ENCODE results near the gene STK32B.

STK32B gene

GRCh38 chr4:5474756-5475155 is 423.5 kb downstream of the STK32B start:
- no peaks in the 10 kb centered on the region for H3K36me3 ChIP-seq (ENCODE audit: control insufficient read depth, insufficient read depth, low read length)
- H3K27ac ChIP-seq (ENCODE audit: insufficient read depth, low read depth, low read length, poor library complexity, severe bottlenecking), result no peak overlapping the region
- 92 to 93% methylated on average over 9 of the region's 9 CpGs for WGBS, 2 experiments
- no peaks in the 10 kb centered on the region for H3K27me3 ChIP-seq (ENCODE audit: control insufficient read depth, insufficient read depth, low read length, poor library complexity, severe bottlenecking)
- H3K4me3 ChIP-seq (ENCODE audit: insufficient read depth, low read depth, low read length), result no peak overlapping the region
- H3K9me3 ChIP-seq (ENCODE audit: control insufficient read depth, low read length), result no peaks in the 10 kb centered on the region
- H3K4me1 ChIP-seq (ENCODE audit: control insufficient read depth, insufficient read depth, low read length), result no peaks in the 10 kb centered on the region

- H3K4me3 ChIP-seq (ENCODE audit: insufficient read depth, low read depth, low read length), result no peak overlapping the region
- H3K27ac ChIP-seq (ENCODE audit: insufficient read depth, low read depth, low read length, poor library complexity, severe bottlenecking), result no peak overlapping the region
- 88 to 92% methylated on average over 8 of the region's 8 CpGs for WGBS, 2 experiments
- H3K4me1 ChIP-seq (ENCODE audit: control insufficient read depth, insufficient read depth, low read length), result no peaks in the 10 kb centered on the region
- no peaks in the 10 kb centered on the region for H3K9me3 ChIP-seq (ENCODE audit: control insufficient read depth, low read length)
- H3K36me3 ChIP-seq (ENCODE audit: control insufficient read depth, insufficient read depth, low read length), result no peaks in the 10 kb centered on the region
- no peaks in the 10 kb centered on the region for H3K27me3 ChIP-seq (ENCODE audit: control insufficient read depth, insufficient read depth, low read length, poor library complexity, severe bottlenecking)
Measured at GRCh38 chr4:5477613-5478012, 426.3 kb downstream of the STK32B start.

- no peaks in the 10 kb centered on the region for H3K27me3 ChIP-seq (ENCODE audit: control insufficient read depth, insufficient read depth, low read length, poor library complexity, severe bottlenecking)
- no peaks in the 10 kb centered on the region for H3K9me3 ChIP-seq (ENCODE audit: control insufficient read depth, low read length)
- no peaks in the 10 kb centered on the region for H3K36me3 ChIP-seq (ENCODE audit: control insufficient read depth, insufficient read depth, low read length)
- no peaks in the 10 kb centered on the region for H3K4me1 ChIP-seq (ENCODE audit: control insufficient read depth, insufficient read depth, low read length)
- no peak overlapping the region for H3K4me3 ChIP-seq (ENCODE audit: insufficient read depth, low read depth, low read length)
- no peak overlapping the region for H3K27ac ChIP-seq (ENCODE audit: insufficient read depth, low read depth, low read length, poor library complexity, severe bottlenecking)
- 53% methylated on average over 4 of the region's 4 CpGs for WGBS, 2 experiments
Measured at GRCh38 chr4:5478169-5478568, 426.9 kb downstream of the STK32B start.

- no peaks in the 10 kb centered on the region for H3K4me1 ChIP-seq (ENCODE audit: control insufficient read depth, insufficient read depth, low read length)
- H3K27ac ChIP-seq (ENCODE audit: insufficient read depth, low read depth, low read length, poor library complexity, severe bottlenecking), result no peak overlapping the region
- H3K9me3 ChIP-seq (ENCODE audit: control insufficient read depth, low read length), result no peaks in the 10 kb centered on the region
- no peaks in the 10 kb centered on the region for H3K36me3 ChIP-seq (ENCODE audit: control insufficient read depth, insufficient read depth, low read length)
- no peaks in the 10 kb centered on the region for H3K27me3 ChIP-seq (ENCODE audit: control insufficient read depth, insufficient read depth, low read length, poor library complexity, severe bottlenecking)
- WGBS, 2 experiments, result 94 to 95% methylated on average over 6 of the region's 6 CpGs
- H3K4me3 ChIP-seq (ENCODE audit: insufficient read depth, low read depth, low read length), result no peak overlapping the region
Measured at GRCh38 chr4:5478697-5479096, 427.4 kb downstream of the STK32B start.

GRCh38 chr4:5479518-5480060 is 428.3 kb downstream of the STK32B start:
- Histone ChIP-seq H3K36me3 (ENCODE audit: control insufficient read depth, insufficient read depth, low read length) (no peaks in the 10 kb centered on the region), H3K4me1 (ENCODE audit: control insufficient read depth, insufficient read depth, low read length) (no peaks in the 10 kb centered on the region), H3K27ac (ENCODE audit: insufficient read depth, low read depth, low read length, poor library complexity, severe bottlenecking) (no peak overlapping the region), H3K9me3 (ENCODE audit: control insufficient read depth, low read length) (no peaks in the 10 kb centered on the region), H3K27me3 (ENCODE audit: control insufficient read depth, insufficient read depth, low read length, poor library complexity, severe bottlenecking) (no peaks in the 10 kb centered on the region), H3K4me3 (ENCODE audit: insufficient read depth, low read depth, low read length) (no peak overlapping the region)
- 92 to 95% methylated on average over 4 of the region's 4 CpGs for WGBS, 2 experiments

- no peak overlapping the region for H3K27ac ChIP-seq (ENCODE audit: insufficient read depth, low read depth, low read length, poor library complexity, severe bottlenecking)
- no peaks in the 10 kb centered on the region for H3K36me3 ChIP-seq (ENCODE audit: control insufficient read depth, insufficient read depth, low read length)
- no peaks in the 10 kb centered on the region for H3K9me3 ChIP-seq (ENCODE audit: control insufficient read depth, low read length)
- H3K27me3 ChIP-seq (ENCODE audit: control insufficient read depth, insufficient read depth, low read length, poor library complexity, severe bottlenecking), result no peaks in the 10 kb centered on the region
- H3K4me1 ChIP-seq (ENCODE audit: control insufficient read depth, insufficient read depth, low read length), result no peaks in the 10 kb centered on the region
- no peak overlapping the region for H3K4me3 ChIP-seq (ENCODE audit: insufficient read depth, low read depth, low read length)
Measured at GRCh38 chr4:5488413-5488812, 437.1 kb downstream of the STK32B start.

GRCh38 chr4:5489260-5489659 is 438.0 kb downstream of the STK32B start:
- no CpG with 5 or more reads among the region's 1 CpG for WGBS, 2 experiments
- H3K27me3 ChIP-seq (ENCODE audit: control insufficient read depth, insufficient read depth, low read length, poor library complexity, severe bottlenecking), result no peaks in the 10 kb centered on the region
- H3K4me3 ChIP-seq (ENCODE audit: insufficient read depth, low read depth, low read length), result no peak overlapping the region
- H3K4me1 ChIP-seq (ENCODE audit: control insufficient read depth, insufficient read depth, low read length), result no peaks in the 10 kb centered on the region
- no peak overlapping the region for H3K27ac ChIP-seq (ENCODE audit: insufficient read depth, low read depth, low read length, poor library complexity, severe bottlenecking)
- no peaks in the 10 kb centered on the region for H3K36me3 ChIP-seq (ENCODE audit: control insufficient read depth, insufficient read depth, low read length)
- H3K9me3 ChIP-seq (ENCODE audit: control insufficient read depth, low read length), result no peaks in the 10 kb centered on the region

GRCh38 chr4:5497489-5497888 is 446.2 kb downstream of the STK32B start:
- no peaks in the 10 kb centered on the region for H3K27me3 ChIP-seq (ENCODE audit: control insufficient read depth, insufficient read depth, low read length, poor library complexity, severe bottlenecking)
- H3K4me3 ChIP-seq (ENCODE audit: insufficient read depth, low read depth, low read length), result no peak overlapping the region
- no peaks in the 10 kb centered on the region for H3K36me3 ChIP-seq (ENCODE audit: control insufficient read depth, insufficient read depth, low read length)
- H3K27ac ChIP-seq (ENCODE audit: insufficient read depth, low read depth, low read length, poor library complexity, severe bottlenecking), result no peak overlapping the region
- no peaks in the 10 kb centered on the region for H3K9me3 ChIP-seq (ENCODE audit: control insufficient read depth, low read length)
- WGBS, 2 experiments, result 79 to 81% methylated on average over 2 of the region's 2 CpGs
- no peaks in the 10 kb centered on the region for H3K4me1 ChIP-seq (ENCODE audit: control insufficient read depth, insufficient read depth, low read length)

GRCh38 chr4:5500165-5500564 is 448.9 kb downstream of the STK32B start:
- no peaks in the 10 kb centered on the region for H3K9me3 ChIP-seq (ENCODE audit: control insufficient read depth, low read length)
- 87 to 89% methylated on average over 3 of the region's 3 CpGs for WGBS, 2 experiments
- H3K36me3 ChIP-seq (ENCODE audit: control insufficient read depth, insufficient read depth, low read length), result no peaks in the 10 kb centered on the region
- H3K4me3 ChIP-seq (ENCODE audit: insufficient read depth, low read depth, low read length), result no peak overlapping the region
- H3K27me3 ChIP-seq (ENCODE audit: control insufficient read depth, insufficient read depth, low read length, poor library complexity, severe bottlenecking), result no peaks in the 10 kb centered on the region
- H3K4me1 ChIP-seq (ENCODE audit: control insufficient read depth, insufficient read depth, low read length), result no peaks in the 10 kb centered on the region
- H3K27ac ChIP-seq (ENCODE audit: insufficient read depth, low read depth, low read length, poor library complexity, severe bottlenecking), result no peak overlapping the region

- H3K4me3 ChIP-seq (ENCODE audit: insufficient read depth, low read depth, low read length), result no peak overlapping the region
- 81 to 86% methylated on average over 7 of the region's 7 CpGs for WGBS, 2 experiments
- H3K9me3 ChIP-seq (ENCODE audit: control insufficient read depth, low read length), result no peaks in the 10 kb centered on the region
- no peaks in the 10 kb centered on the region for H3K36me3 ChIP-seq (ENCODE audit: control insufficient read depth, insufficient read depth, low read length)
- H3K27ac ChIP-seq (ENCODE audit: insufficient read depth, low read depth, low read length, poor library complexity, severe bottlenecking), result no peak overlapping the region
- H3K27me3 ChIP-seq (ENCODE audit: control insufficient read depth, insufficient read depth, low read length, poor library complexity, severe bottlenecking), result no peaks in the 10 kb centered on the region
- no peaks in the 10 kb centered on the region for H3K4me1 ChIP-seq (ENCODE audit: control insufficient read depth, insufficient read depth, low read length)
Measured at GRCh38 chr4:5503336-5503936, 452.2 kb downstream of the STK32B start.

GRCh38 chr4:5504486-5504885 is 453.2 kb downstream of the STK32B start:
- no peak overlapping the region for H3K27ac ChIP-seq (ENCODE audit: insufficient read depth, low read depth, low read length, poor library complexity, severe bottlenecking)
- H3K9me3 ChIP-seq (ENCODE audit: control insufficient read depth, low read length), result no peaks in the 10 kb centered on the region
- no peaks in the 10 kb centered on the region for H3K27me3 ChIP-seq (ENCODE audit: control insufficient read depth, insufficient read depth, low read length, poor library complexity, severe bottlenecking)
- no peaks in the 10 kb centered on the region for H3K36me3 ChIP-seq (ENCODE audit: control insufficient read depth, insufficient read depth, low read length)
- no peaks in the 10 kb centered on the region for H3K4me1 ChIP-seq (ENCODE audit: control insufficient read depth, insufficient read depth, low read length)
- H3K4me3 ChIP-seq (ENCODE audit: insufficient read depth, low read depth, low read length), result no peak overlapping the region

Data from ectodermal cell (in vitro differentiated cells).